Type B pancreatic cell (in vitro differentiated cells): Measurements from ENCODE around the gene SP110. TPM values are rescaled to one million over a fixed set of nuclear protein-coding genes. Genes with fewer than 3 reads are reported as not detected.
"Not testable (repeated sequence)": the region's sequence is repeated elsewhere in the genome, so short reads cannot be mapped to it uniquely, and the experiment has no call there.

Source experiments
- DNase-seq: peaks from one replicate; pipeline ENCODE4 v3.0.0; 2021; ENCODE audit warnings: mixed read lengths; ENCODE audit not compliant: unreplicated experiment; ENCODE audit errors: extremely low spot score
- H3K27ac Mint-ChIP-seq: 2 replicates; pipeline ENCODE4 v1.8.0; 2021; ENCODE audit warnings: mild to moderate bottlenecking, mixed read lengths
- H3K27me3 Mint-ChIP-seq: 2 replicates; pipeline ENCODE4 v1.8.0; 2021; ENCODE audit warnings: mixed read lengths
- H3K36me3 Mint-ChIP-seq: 2 replicates; pipeline ENCODE4 v1.8.0; 2021; ENCODE audit warnings: mixed read lengths
- H3K4me1 Mint-ChIP-seq: one replicate; pipeline ENCODE4 v1.8.0; 2021; ENCODE audit warnings: mixed read lengths; ENCODE audit not compliant: unreplicated experiment
- H3K4me3 Mint-ChIP-seq: 2 replicates; pipeline ENCODE4 v1.8.0; 2021; ENCODE audit warnings: mild to moderate bottlenecking, mixed read lengths
- H3K9me3 Mint-ChIP-seq: 2 replicates; pipeline ENCODE4 v1.8.0; 2021; ENCODE audit warnings: mixed read lengths
- CTCF ChIP-seq: fragments of 200-600 bp; sonication (generic); conservative IDR thresholded peaks from 2 replicates; pipeline ENCODE4 v1.5.0; 2021; ENCODE audit warnings: antibody characterized with exemption, mild to moderate bottlenecking
- total RNA-seq: library from RNA; stranded (reverse); gene quantifications from 2 replicates; pipeline ENCODE4 v1.2.1, GENCODE V29; 2021; ENCODE audit warnings: low replicate concordance

SP110 gene
- total RNA-seq, 1 donor from 2014 or later, result 8.6 TPM

- no peaks in the 10 kb centered on the region for H3K9me3 Mint-ChIP-seq
- peaks cover 10% of the 10 kb centered on the region for H3K4me1 Mint-ChIP-seq
- H3K27me3 Mint-ChIP-seq, result no peaks in the 10 kb centered on the region
- no peak overlapping the region for H3K27ac Mint-ChIP-seq
- H3K4me3 Mint-ChIP-seq, result no peak overlapping the region
- H3K36me3 Mint-ChIP-seq, result no peaks in the 10 kb centered on the region
- DNase-seq, result no peak
- TF ChIP-seq CTCF, result no peak
Measured at GRCh38 chr2:230224458-230224857, 4.7 kb upstream of the SP110 start.

DNA sequence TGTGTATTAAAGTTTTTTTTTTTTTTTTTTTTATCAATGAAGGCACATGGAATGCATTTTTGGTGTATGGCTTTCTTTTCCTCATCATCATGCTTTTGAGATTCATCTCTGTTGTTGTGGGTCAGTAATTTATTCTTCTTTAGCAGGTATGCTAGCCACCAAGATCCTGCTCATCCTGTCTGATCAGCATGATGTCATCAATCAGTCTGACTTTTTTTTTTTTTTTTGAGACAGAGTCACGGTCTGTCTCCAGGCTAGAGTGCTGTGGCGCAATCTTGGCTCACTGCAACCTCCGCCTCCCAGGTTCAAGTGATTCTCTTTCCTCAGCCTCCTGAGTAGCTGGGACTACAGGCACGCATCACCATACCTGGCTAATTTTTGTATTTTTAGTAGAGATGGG lies 3.0 kb upstream of the SP110 start:
- Mint-ChIP-seq H3K27ac (peak overlapping the region; percentile 92), H3K4me3 (peak overlapping the region; percentile 68), H3K4me1 (peaks cover 17% of the 10 kb centered on the region)
- not testable (repeated sequence) for H3K36me3 Mint-ChIP-seq, H3K27me3 Mint-ChIP-seq, H3K9me3 Mint-ChIP-seq, DNase-seq

GRCh38 chr2:230221493-230221892 lies 1.7 kb upstream of the SP110 start:
- DNase-seq, result no peak
- H3K27ac Mint-ChIP-seq, result peak overlapping the region; percentile 92
- no peaks in the 10 kb centered on the region for H3K9me3 Mint-ChIP-seq
- TF ChIP-seq CTCF, result no peak
- H3K36me3 Mint-ChIP-seq, result no peaks in the 10 kb centered on the region
- peaks cover 17% of the 10 kb centered on the region for H3K4me1 Mint-ChIP-seq
- H3K4me3 Mint-ChIP-seq, result no peak overlapping the region
- H3K27me3 Mint-ChIP-seq, result no peaks in the 10 kb centered on the region

DNA sequence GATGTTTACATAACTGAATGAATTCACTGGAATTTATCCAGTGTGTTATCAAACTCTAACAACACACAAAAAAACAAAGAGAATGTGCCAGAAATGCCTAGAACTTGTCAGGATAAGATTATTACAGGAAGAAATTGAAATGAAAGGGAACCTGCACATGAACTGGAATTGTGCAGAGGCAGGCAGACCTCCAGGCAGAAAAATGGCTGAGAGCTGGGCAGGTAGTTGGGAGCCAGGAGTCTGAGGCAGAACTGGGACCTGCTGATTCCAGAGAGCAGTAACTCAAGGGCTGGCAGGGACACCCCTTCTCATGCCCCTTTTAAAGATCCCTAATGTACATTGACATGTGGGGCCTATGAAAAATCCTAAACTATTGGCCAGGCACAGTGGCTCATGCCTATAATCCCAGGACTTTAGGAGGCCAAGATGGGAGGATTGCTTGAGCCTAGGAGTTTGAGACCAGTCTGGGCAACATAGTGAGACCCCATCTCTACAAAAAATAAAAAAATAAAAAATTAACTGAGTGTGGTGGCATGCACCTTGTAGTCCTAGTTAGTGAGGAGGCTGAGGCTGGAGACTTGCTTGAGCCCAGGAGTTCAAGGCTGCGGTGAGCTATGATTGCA lies 674 bp upstream of the SP110 start:
- no peaks in the 10 kb centered on the region for H3K9me3 Mint-ChIP-seq
- H3K4me1 Mint-ChIP-seq, result peaks cover 17% of the 10 kb centered on the region
- DNase-seq, result no peak
- TF ChIP-seq CTCF, result no peak
- H3K27me3 Mint-ChIP-seq, result no peaks in the 10 kb centered on the region
- peak overlapping the region; percentile 93 for H3K4me3 Mint-ChIP-seq
- peak overlapping the region; percentile 97 for H3K27ac Mint-ChIP-seq
- peaks cover 3% of the 10 kb centered on the region for H3K36me3 Mint-ChIP-seq

- no peak for DNase-seq
- peaks cover 7% of the 10 kb centered on the region for H3K36me3 Mint-ChIP-seq
- no peaks in the 10 kb centered on the region for H3K27me3 Mint-ChIP-seq
- H3K4me3 Mint-ChIP-seq, result peak overlapping the region; percentile 68
- TF ChIP-seq CTCF, result no peak
- H3K4me1 Mint-ChIP-seq, result peaks cover 17% of the 10 kb centered on the region
- H3K27ac Mint-ChIP-seq, result peak overlapping the region; percentile 21
- no peaks in the 10 kb centered on the region for H3K9me3 Mint-ChIP-seq
Measured at GRCh38 chr2:230218421-230218820, 1.4 kb downstream of the SP110 start.

- no peak for DNase-seq
- no peaks in the 10 kb centered on the region for H3K27me3 Mint-ChIP-seq
- peak overlapping the region; percentile 8 for H3K4me3 Mint-ChIP-seq
- TF ChIP-seq CTCF, result no peak
- peaks cover 17% of the 10 kb centered on the region for H3K4me1 Mint-ChIP-seq
- H3K27ac Mint-ChIP-seq, result no peak overlapping the region
- peaks cover 8% of the 10 kb centered on the region for H3K36me3 Mint-ChIP-seq
- no peaks in the 10 kb centered on the region for H3K9me3 Mint-ChIP-seq
Measured at GRCh38 chr2:230217424-230217823, 2.4 kb downstream of the SP110 start.
